Panc1 (cell line): ENCODE data around the gene KRT1. TPM values are rescaled to one million over a fixed set of nuclear protein-coding genes. Genes with fewer than 3 reads are reported as not detected.

Source experiments
- ATAC-seq: fragments of 200-7000 bp; cut with Tn5 transposase; 2 replicates; pipeline ENCODE4 v1.9.1; 2020; ENCODE audit warnings: mild to moderate bottlenecking, moderate library complexity
- BruUV-seq: library from RNA; stranded (reverse); fragments of 400-500 nt; replicated peaks from 2 replicates; lab custom pipeline; 2021; lab: Mats Ljungman, UMichigan
- CTCF ChIA-PET: fragments of 300-600 bp; sonication (Branson Sonifier 250); formaldehyde crosslinking; loops from one replicate; lab custom pipeline; 2022; ENCODE audit warnings: antibody characterized with exemption; lab: Charles Lee
- POLR2A ChIA-PET: fragments of 300-600 bp; sonication (Branson Sonifier 250); formaldehyde crosslinking; loops from one replicate; lab custom pipeline; 2022; ENCODE audit warnings: antibody characterized with exemption; lab: Charles Lee
- DNase-seq: peaks from one replicate; pipeline ENCODE4 v3.0.0-alpha.2; 2010; ENCODE audit warnings: low read depth, low spot score
- H3K27ac ChIP-seq: 2 replicates; pipeline ENCODE4 v1.5.1; 2011; ENCODE audit warnings: mild to moderate bottlenecking, low read length, inconsistent platforms
- H3K27me3 ChIP-seq: fragments of 200-500 bp; sonication (Bioruptor generic); 2 replicates; pipeline ENCODE4 v1.6.0; 2014; ENCODE audit warnings: low read length, inconsistent platforms; ENCODE audit not compliant: control insufficient read depth, insufficient read depth
- H3K36me3 ChIP-seq: fragments of 200-500 bp; sonication (Bioruptor generic); 2 replicates; pipeline ENCODE4 v1.5.1; 2014; ENCODE audit warnings: inconsistent platforms, mild to moderate bottlenecking, low read length, moderate library complexity; ENCODE audit not compliant: control insufficient read depth, insufficient read depth
- H3K4me1 ChIP-seq: 2 replicates; pipeline ENCODE4 v1.5.1; 2011; ENCODE audit warnings: inconsistent platforms, mild to moderate bottlenecking, low read length, moderate library complexity; ENCODE audit not compliant: control insufficient read depth, insufficient read depth
- H3K4me3 ChIP-seq, 2 experiments: 2 replicates each; pipeline ENCODE4 v1.5.1; 2011 to 2012; ENCODE audit warnings: low read depth in 2 of 2, low read length in 2 of 2, mild to moderate bottlenecking in 2 of 2, inconsistent platforms in 1 of 2, moderate library complexity in 1 of 2
- H3K9me3 ChIP-seq: fragments of 200-500 bp; sonication (Bioruptor generic); 2 replicates; pipeline ENCODE4 v1.5.1; 2014; ENCODE audit warnings: low read depth, mild to moderate bottlenecking, inconsistent platforms, low read length, moderate library complexity; ENCODE audit not compliant: control insufficient read depth, insufficient read depth
- POLR2AphosphoS5 ChIP-seq: IDR thresholded peaks from 2 replicates; pipeline ENCODE4 v1.6.1; 2012; ENCODE audit warnings: mild to moderate bottlenecking, low read depth, low read length, moderate library complexity
- SIN3A ChIP-seq: IDR thresholded peaks from 2 replicates; pipeline ENCODE4 v1.6.1; 2012; ENCODE audit warnings: low read depth, mild to moderate bottlenecking, low read length, moderate library complexity, borderline replicate concordance; ENCODE audit not compliant: insufficient read depth
- TCF7L2 ChIP-seq: IDR thresholded peaks from 2 replicates; pipeline ENCODE4 v1.6.1; 2011; ENCODE audit warnings: mild to moderate bottlenecking, low read depth, low read length, inconsistent platforms
- in situ Hi-C: cut with HindIII; loops from 2 replicates; pipeline ENCODE4 v1.10.0; 2016; ENCODE audit warnings: low sequenced_read_pairs, low pct_unique_long_range_greater_than_20kb
- intact Hi-C: fragments of 100-400 bp; cut with micrococcal nuclease; formaldehyde crosslinking; loops from one replicate; pipeline ENCODE4 v1.10.0; 2022; ENCODE audit not compliant: unreplicated experiment
- total RNA-seq: library from RNA; stranded (reverse); gene quantifications from one replicate; pipeline ENCODE4 v1.2.1, GENCODE V29; 2021; ENCODE audit not compliant: unreplicated experiment
- TF ChIP-seq, protein P1 (sequence below): fragments of 450-650 bp; IDR thresholded peaks from 2 replicates; pipeline ENCODE4 v1.5.1; 2017; ENCODE audit warnings: mild to moderate bottlenecking
- TF ChIP-seq, protein P2 (sequence below), 2 experiments: IDR thresholded peaks; 2 replicates each; pipeline ENCODE4 v1.6.1; 2011 to 2012; ENCODE audit warnings: low read depth in 2 of 2, control low read depth in 1 of 2, low read length in 1 of 2, mild to moderate bottlenecking in 1 of 2, moderate library complexity in 1 of 2; ENCODE audit not compliant: insufficient read depth in 1 of 2

The KRT1 gene
- total RNA-seq, 1 experiment from 2014 or later: not detected

DNA sequence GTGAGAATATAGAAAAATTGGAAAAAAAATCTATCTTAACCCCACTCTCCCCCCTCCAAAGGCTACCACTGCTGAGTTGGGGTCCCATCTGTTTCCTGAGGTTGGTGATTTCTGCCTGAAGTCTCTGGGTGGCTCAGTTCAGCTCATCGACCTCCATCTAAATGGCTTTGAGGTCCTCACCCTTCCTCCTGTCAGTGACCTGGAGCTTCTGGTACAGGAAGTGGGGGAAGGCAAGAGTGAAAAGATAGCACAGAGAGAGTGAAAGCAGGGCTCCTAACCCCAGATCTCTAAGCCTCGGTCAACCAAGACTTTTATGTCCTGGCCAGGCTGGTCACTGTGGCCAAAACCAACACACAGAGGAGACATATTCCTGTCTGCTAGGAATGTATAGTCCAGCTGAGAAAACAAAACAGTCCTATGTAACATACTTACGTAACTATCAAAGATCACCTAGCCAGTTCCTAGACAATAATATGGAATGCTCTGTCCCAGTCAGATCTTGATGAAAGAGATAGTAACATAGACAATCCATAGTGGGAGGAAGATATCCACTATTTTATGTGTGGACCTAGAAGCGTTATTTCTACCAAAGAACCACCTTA lies 49.5 kb downstream of the KRT1 start:
- DNase-seq (no peak), ATAC-seq (no peak)
- H3K27ac ChIP-seq: no peak overlapping the region
- POLR2A ChIA-PET: no interaction called here
- H3K36me3 ChIP-seq: no peaks in the 10 kb centered on the region
- peaks cover 6% of the 10 kb centered on the region; the same call in 1 of the 2 replicates for H3K27me3 ChIP-seq
- CTCF ChIA-PET: no interaction called here
- TF ChIP-seq SIN3A: no peak
- no peak for TF ChIP-seq TCF7L2
- TF ChIP-seq, protein P1, sequence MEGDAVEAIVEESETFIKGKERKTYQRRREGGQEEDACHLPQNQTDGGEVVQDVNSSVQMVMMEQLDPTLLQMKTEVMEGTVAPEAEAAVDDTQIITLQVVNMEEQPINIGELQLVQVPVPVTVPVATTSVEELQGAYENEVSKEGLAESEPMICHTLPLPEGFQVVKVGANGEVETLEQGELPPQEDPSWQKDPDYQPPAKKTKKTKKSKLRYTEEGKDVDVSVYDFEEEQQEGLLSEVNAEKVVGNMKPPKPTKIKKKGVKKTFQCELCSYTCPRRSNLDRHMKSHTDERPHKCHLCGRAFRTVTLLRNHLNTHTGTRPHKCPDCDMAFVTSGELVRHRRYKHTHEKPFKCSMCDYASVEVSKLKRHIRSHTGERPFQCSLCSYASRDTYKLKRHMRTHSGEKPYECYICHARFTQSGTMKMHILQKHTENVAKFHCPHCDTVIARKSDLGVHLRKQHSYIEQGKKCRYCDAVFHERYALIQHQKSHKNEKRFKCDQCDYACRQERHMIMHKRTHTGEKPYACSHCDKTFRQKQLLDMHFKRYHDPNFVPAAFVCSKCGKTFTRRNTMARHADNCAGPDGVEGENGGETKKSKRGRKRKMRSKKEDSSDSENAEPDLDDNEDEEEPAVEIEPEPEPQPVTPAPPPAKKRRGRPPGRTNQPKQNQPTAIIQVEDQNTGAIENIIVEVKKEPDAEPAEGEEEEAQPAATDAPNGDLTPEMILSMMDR: no peak
- no peak for TF ChIP-seq POLR2AphosphoS5
- TF ChIP-seq, protein P2, sequence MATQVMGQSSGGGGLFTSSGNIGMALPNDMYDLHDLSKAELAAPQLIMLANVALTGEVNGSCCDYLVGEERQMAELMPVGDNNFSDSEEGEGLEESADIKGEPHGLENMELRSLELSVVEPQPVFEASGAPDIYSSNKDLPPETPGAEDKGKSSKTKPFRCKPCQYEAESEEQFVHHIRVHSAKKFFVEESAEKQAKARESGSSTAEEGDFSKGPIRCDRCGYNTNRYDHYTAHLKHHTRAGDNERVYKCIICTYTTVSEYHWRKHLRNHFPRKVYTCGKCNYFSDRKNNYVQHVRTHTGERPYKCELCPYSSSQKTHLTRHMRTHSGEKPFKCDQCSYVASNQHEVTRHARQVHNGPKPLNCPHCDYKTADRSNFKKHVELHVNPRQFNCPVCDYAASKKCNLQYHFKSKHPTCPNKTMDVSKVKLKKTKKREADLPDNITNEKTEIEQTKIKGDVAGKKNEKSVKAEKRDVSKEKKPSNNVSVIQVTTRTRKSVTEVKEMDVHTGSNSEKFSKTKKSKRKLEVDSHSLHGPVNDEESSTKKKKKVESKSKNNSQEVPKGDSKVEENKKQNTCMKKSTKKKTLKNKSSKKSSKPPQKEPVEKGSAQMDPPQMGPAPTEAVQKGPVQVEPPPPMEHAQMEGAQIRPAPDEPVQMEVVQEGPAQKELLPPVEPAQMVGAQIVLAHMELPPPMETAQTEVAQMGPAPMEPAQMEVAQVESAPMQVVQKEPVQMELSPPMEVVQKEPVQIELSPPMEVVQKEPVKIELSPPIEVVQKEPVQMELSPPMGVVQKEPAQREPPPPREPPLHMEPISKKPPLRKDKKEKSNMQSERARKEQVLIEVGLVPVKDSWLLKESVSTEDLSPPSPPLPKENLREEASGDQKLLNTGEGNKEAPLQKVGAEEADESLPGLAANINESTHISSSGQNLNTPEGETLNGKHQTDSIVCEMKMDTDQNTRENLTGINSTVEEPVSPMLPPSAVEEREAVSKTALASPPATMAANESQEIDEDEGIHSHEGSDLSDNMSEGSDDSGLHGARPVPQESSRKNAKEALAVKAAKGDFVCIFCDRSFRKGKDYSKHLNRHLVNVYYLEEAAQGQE (IDR thresholded peaks at IDR 0.05; ENCODE audit: insufficient read depth in 1 of 2, low read depth in 2 of 2, low read length in 1 of 2): no peak
- BruUV-seq: no TSS peak
- in situ Hi-C loops: no loop called here
- H3K9me3 ChIP-seq: no peaks in the 10 kb centered on the region
- H3K4me3 ChIP-seq: no peak overlapping the region
- intact Hi-C loops: no loop called here
- no peaks in the 10 kb centered on the region for H3K4me1 ChIP-seq

DNA sequence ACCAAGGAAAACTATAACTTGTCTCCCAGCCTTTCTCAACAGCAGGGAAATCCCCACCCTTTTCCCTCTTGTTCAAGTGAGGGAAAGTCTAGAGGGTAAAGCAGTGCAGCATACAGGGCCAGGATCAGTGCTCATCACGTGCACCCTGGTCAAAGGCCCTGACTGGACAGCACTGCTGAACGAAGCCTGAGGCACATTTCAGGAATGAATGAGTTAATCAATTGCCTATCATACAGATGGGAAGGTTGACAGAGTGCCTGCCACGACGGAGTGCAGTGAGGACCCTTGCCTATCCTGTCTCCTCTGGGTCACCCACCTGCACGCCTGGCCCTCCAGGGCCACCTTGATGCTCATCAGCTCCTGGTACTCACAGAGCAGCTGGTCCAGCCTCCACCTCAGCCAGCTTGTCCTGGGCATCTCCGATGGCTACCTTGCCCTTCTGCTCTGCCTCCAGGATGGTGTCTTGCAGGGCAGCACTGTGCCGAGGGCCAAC lies 50.2 kb downstream of the KRT1 start:
- in situ Hi-C loops (no loop called here), intact Hi-C loops (no loop called here)
- BruUV-seq: no TSS peak
- H3K36me3 ChIP-seq: no peaks in the 10 kb centered on the region
- ChIA-PET CTCF (no interaction called here), POLR2A (no interaction called here)
- DNase-seq (no peak), ATAC-seq (no peak)
- no peak overlapping the region for H3K4me3 ChIP-seq
- TF ChIP-seq TCF7L2 (no peak), POLR2AphosphoS5 (no peak), SIN3A (no peak)
- TF ChIP-seq, protein P1: no peak
- TF ChIP-seq, protein P2 (IDR thresholded peaks at IDR 0.05; ENCODE audit: insufficient read depth in 1 of 2, low read depth in 2 of 2, low read length in 1 of 2): no peak
- H3K27ac ChIP-seq: no peak overlapping the region
- no peaks in the 10 kb centered on the region for H3K9me3 ChIP-seq
- peaks cover 10% of the 10 kb centered on the region for H3K27me3 ChIP-seq
- H3K4me1 ChIP-seq: no peaks in the 10 kb centered on the region
